ENCODE measurements around the gene PCDHGC5.

DNA sequence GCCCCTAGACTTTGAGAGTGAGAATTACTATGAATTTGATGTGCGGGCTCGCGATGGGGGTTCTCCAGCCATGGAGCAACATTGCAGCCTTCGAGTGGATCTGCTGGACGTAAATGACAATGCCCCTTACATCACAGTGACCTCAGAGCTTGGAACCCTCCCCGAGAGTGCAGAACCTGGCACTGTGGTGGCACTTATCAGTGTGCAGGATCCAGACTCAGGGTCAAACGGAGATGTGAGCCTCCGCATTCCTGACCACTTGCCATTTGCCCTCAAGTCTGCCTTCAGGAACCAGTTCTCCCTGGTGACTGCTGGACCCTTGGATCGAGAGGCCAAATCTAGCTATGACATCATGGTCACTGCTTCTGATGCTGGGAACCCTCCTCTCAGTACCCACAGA is 2.8 kb upstream of the PCDHGC5 start:
- no peak for TF ChIP-seq JUN (IDR thresholded peaks at IDR 0.05; ENCODE audit: borderline replicate concordance, insufficient read depth, insufficient read length, low read depth)
- TF ChIP-seq, protein P1, sequence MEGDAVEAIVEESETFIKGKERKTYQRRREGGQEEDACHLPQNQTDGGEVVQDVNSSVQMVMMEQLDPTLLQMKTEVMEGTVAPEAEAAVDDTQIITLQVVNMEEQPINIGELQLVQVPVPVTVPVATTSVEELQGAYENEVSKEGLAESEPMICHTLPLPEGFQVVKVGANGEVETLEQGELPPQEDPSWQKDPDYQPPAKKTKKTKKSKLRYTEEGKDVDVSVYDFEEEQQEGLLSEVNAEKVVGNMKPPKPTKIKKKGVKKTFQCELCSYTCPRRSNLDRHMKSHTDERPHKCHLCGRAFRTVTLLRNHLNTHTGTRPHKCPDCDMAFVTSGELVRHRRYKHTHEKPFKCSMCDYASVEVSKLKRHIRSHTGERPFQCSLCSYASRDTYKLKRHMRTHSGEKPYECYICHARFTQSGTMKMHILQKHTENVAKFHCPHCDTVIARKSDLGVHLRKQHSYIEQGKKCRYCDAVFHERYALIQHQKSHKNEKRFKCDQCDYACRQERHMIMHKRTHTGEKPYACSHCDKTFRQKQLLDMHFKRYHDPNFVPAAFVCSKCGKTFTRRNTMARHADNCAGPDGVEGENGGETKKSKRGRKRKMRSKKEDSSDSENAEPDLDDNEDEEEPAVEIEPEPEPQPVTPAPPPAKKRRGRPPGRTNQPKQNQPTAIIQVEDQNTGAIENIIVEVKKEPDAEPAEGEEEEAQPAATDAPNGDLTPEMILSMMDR (IDR thresholded peaks at IDR 0.05; ENCODE audit: extremely low read depth in 1 of 2, insufficient read depth in 1 of 2, low read depth in 1 of 2, low read length in 2 of 2), result no peak
- no peak for TF ChIP-seq POLR2AphosphoS5 (IDR thresholded peaks at IDR 0.05; ENCODE audit: insufficient read depth, low read depth, low read length)
- no peak for TF ChIP-seq EZH2 (IDR thresholded peaks at IDR 0.05; ENCODE audit: borderline replicate concordance, low read depth, low read length, severe bottlenecking)
- no peak for TF ChIP-seq POLR2A (IDR thresholded peaks at IDR 0.05; ENCODE audit: low read depth, low read length)
- TF ChIP-seq FOS (IDR thresholded peaks at IDR 0.05; ENCODE audit: borderline replicate concordance, insufficient read depth, low read length), result no peak
